ENCODE data around the gene CHMP2A.

GRCh38 chr19:58551577-58552471 is 3.1 kb downstream of the CHMP2A start:
- TF ChIP-seq HMGXB4 (CRISPR knock-in tag; IDR thresholded peaks at IDR 0.05; ENCODE audit: borderline replicate concordance) = no peak
- TF ChIP-seq PHF8 (IDR thresholded peaks at IDR 0.05; ENCODE audit: borderline replicate concordance, low read depth) = no peak

Data from A549 (cell line).